GM11168 (cell line): ENCODE results near the gene PTMS.

Experiments
- in situ Hi-C: fragments of 300-500 bp; cut with MboI; formaldehyde crosslinking; loops from one replicate; pipeline ENCODE4 v1.12.0; 2022; ENCODE audit warnings: low sequenced_read_pairs; ENCODE audit not compliant: unreplicated experiment

PTMS gene

DNA sequence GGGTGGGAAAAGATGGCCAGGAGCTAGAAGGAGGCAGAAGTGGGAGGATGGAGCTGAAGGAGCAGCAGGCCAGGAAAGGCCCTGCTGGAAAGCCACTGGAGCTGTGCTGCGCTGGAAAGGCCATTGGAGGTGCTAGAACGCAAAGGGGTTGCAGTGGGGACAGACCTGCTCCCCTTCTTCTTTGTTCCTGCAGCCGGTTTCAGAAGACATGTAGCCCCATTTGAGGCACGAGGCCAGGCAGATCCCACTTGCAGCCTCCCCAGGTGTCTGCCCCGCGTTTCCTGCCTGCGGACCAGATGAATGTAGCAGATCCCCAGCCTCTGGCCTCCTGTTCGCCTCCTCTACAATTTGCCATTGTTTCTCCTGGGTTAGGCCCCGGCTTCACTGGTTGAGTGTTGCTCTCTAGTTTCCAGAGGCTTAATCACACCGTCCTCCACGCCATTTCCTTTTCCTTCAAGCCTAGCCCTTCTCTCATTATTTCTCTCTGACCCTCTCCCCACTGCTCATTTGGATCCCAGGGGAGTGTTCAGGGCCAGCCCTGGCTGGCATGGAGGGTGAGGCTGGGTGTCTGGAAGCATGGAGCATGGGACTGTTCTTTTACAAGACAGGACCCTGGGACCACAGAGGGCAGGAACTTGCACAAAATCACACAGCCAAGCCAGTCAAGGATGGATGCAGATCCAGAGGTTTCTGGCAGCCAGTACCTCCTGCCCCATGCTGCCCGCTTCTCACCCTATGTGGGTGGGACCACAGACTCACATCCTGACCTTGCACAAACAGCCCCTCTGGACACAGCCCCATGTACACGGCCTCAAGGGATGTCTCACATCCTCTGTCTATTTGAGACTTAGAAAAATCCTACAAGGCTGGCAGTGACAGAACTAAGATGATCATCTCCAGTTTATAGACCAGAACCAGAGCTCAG lies 53.2 kb downstream of the PTMS start:
- in situ Hi-C loops: no loop called here

GRCh38 chr12:6820166-6820565 lies 54.0 kb downstream of the PTMS start:
- in situ Hi-C loops: no loop called here
